ENCODE measurements around the gene TEX264. TPM values are rescaled to one million over a fixed set of nuclear protein-coding genes. Genes with fewer than 3 reads are reported as not detected.

TEX264 gene
- polyA plus RNA-seq, 1 donor from 2014 or later: 35.4 TPM

DNA sequence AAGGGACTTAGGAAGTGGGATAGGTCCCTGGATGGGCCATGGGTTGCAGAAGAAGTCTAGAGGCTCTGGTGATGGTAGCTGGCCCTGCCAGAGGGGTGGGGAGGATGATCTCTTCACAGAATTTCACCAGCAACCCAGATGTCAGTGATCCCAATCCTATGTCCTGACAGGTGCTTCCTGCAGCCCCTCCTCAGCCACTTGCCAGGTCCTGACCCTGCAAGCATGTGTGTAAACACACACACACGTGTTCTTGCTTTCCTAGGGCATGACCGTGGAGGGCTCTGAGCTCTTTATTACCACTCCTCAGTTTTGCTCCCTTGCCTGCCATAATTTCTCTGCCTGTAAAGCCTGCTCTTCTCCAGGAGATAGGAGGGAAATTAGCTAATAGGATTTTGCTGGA lies 12.5 kb downstream of the TEX264 start:
- Histone ChIP-seq H3F3A (ENCODE audit: insufficient read depth, low read length, poor library complexity, severe bottlenecking) (no peaks in the 10 kb centered on the region), H3K27me3 (ENCODE audit: insufficient read depth, low read depth, low read length) (no peaks in the 10 kb centered on the region), H4K20me1 (ENCODE audit: insufficient read depth) (no peaks in the 10 kb centered on the region), H3K9ac (ENCODE audit: low read length) (no peak overlapping the region), H3K9me2 (ENCODE audit: insufficient read depth, low read length) (no peaks in the 10 kb centered on the region), H3K4me2 (ENCODE audit: low read length) (no peak overlapping the region), H3K4me3 (ENCODE audit: low read length) (no peak overlapping the region), H3K9me3 (ENCODE audit: low read length) (no peaks in the 10 kb centered on the region), H2AFZ (ENCODE audit: low read depth, low read length) (no peak overlapping the region), H3K79me2 (replicated peaks; ENCODE audit: insufficient read depth, low read length) (no peaks in the 10 kb centered on the region), H3K27ac (ENCODE audit: low read length) (no peak overlapping the region), H3K36me3 (ENCODE audit: insufficient read depth, low read length) (no peaks in the 10 kb centered on the region)
- TF ChIP-seq REST (IDR thresholded peaks at IDR 0.05; ENCODE audit: borderline replicate concordance) (no peak), RAD21 (conservative IDR thresholded peaks at IDR 0.05) (no peak), TAF1 (IDR thresholded peaks at IDR 0.05; ENCODE audit: low read depth) (no peak), SMC3 (conservative IDR thresholded peaks at IDR 0.05; ENCODE audit: poor library complexity) (no peak), EZH2 (IDR thresholded peaks at IDR 0.05; ENCODE audit: borderline replicate concordance, insufficient read depth, low read length, poor library complexity, severe bottlenecking) (no peak), MXI1 (conservative IDR thresholded peaks at IDR 0.05; ENCODE audit: poor library complexity, severe bottlenecking) (no peak), EP300 (conservative IDR thresholded peaks at IDR 0.05; ENCODE audit: poor library complexity, severe bottlenecking) (no peak), POLR2AphosphoS5 (IDR thresholded peaks at IDR 0.05) (no peak), CTCF (IDR thresholded peaks at IDR 0.05; ENCODE audit: poor library complexity, severe bottlenecking) (no peak)

DNA sequence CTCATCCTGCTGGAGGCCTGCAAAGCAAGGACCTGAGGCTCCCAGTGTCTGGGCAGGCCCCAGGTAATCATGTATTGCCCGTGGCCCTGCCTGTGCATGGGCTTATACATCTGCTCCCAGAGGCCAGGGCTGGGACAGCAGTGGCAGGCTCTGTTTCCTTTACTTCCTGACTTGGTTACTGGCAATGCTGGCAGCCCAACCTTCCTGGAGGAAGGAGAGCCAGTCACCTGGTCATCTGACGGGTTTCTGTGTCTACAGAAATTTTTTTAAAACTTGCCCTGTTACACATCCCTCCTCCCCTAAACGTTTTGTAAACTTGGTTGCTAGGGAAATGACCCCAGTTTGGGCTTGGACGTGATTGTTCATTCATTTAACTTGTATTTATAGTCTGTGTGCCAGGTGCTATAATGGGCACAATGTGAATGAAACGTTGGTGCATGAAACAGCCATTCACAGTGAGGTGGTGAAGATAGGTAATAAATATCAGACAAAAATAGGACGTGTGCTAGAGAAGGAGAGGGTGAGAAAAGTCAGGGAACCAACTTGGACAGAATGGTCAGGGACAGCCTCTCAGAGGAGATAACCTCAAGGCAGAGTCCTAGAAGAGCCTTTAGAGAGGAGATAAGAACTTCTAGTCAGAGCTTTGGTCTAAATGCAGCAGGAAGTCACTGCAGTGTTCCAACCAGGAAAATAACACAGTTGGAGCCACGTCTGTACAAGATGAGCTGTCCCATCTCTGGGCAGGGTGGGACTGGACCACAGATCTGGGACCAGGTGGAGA lies 14.1 kb downstream of the TEX264 start:
- no peaks in the 10 kb centered on the region for H3K9me3 ChIP-seq (ENCODE audit: low read length)
- no peaks in the 10 kb centered on the region for H3K36me3 ChIP-seq (ENCODE audit: insufficient read depth, low read length)
- H3K4me2 ChIP-seq (ENCODE audit: low read length): no peak overlapping the region
- no peaks in the 10 kb centered on the region for H3K27me3 ChIP-seq (ENCODE audit: insufficient read depth, low read depth, low read length)
- H3K4me3 ChIP-seq (ENCODE audit: low read length): no peak overlapping the region
- no peaks in the 10 kb centered on the region for H3K9me2 ChIP-seq (ENCODE audit: insufficient read depth, low read length)
- H2AFZ ChIP-seq (ENCODE audit: low read depth, low read length): no peak overlapping the region
- H4K20me1 ChIP-seq (ENCODE audit: insufficient read depth): no peaks in the 10 kb centered on the region
- no peaks in the 10 kb centered on the region for H3K79me2 ChIP-seq (replicated peaks; ENCODE audit: insufficient read depth, low read length)
- no peak overlapping the region for H3K27ac ChIP-seq (ENCODE audit: low read length)
- H3K9ac ChIP-seq (ENCODE audit: low read length): no peak overlapping the region
- no peak for TF ChIP-seq MXI1 (conservative IDR thresholded peaks at IDR 0.05; ENCODE audit: poor library complexity, severe bottlenecking)
- H3F3A ChIP-seq (ENCODE audit: insufficient read depth, low read length, poor library complexity, severe bottlenecking): no peaks in the 10 kb centered on the region
